ENCODE measurements around the gene UBE2J2. TPM values are rescaled to one million over a fixed set of nuclear protein-coding genes. Genes with fewer than 3 reads are reported as not detected.

The UBE2J2 gene
- total and polyA plus RNA-seq, 9 donors = 35.8 to 55.6 (median 41.2) TPM

- H3K27ac ChIP-seq = no peak overlapping the region
- intact Hi-C loops (cut with DNase I) = loop anchor here in 1 of 4 donors (10.0 kb wide), 1 partner anchor 191 kb away; no protein-coding TSS in a partner anchor
- H3K36me3 ChIP-seq = no peaks in the 10 kb centered on the region
- WGBS, 3 donors = 82 to 89% (median 83%) methylated on average over 37 of the region's 37 CpGs
- H3K4me1 ChIP-seq (ENCODE audit: insufficient read depth) = peaks cover 10% of the 10 kb centered on the region
- TF ChIP-seq EP300 (IDR thresholded peaks at IDR 0.05) = no peak
- TF ChIP-seq CTCF (IDR thresholded peaks at IDR 0.05) = no peak
- no peak for TF ChIP-seq POLR2A (IDR thresholded peaks at IDR 0.05)
- H3K27me3 ChIP-seq = no peaks in the 10 kb centered on the region
- H3K4me3 ChIP-seq = no peak overlapping the region
- H3K9me3 ChIP-seq = no peaks in the 10 kb centered on the region
- no peak for DNase-seq
Observed at GRCh38 chr1:1313500-1314236, 40.0 kb upstream of the UBE2J2 start.

GRCh38 chr1:1312450-1313314 is 39.0 kb upstream of the UBE2J2 start:
- Histone ChIP-seq H3K4me1 (ENCODE audit: insufficient read depth) (peaks cover 10% of the 10 kb centered on the region), H3K27ac (no peak overlapping the region), H3K4me3 (no peak overlapping the region), H3K9me3 (no peaks in the 10 kb centered on the region), H3K27me3 (no peaks in the 10 kb centered on the region), H3K36me3 (no peaks in the 10 kb centered on the region)
- WGBS, 3 donors = 84 to 88% (median 88%) methylated on average over 49 of the region's 49 CpGs
- intact Hi-C loops (cut with DNase I) = loop anchor here in 1 of 4 donors (10.0 kb wide), 1 partner anchor 192 kb away; no protein-coding TSS in a partner anchor
- no peak for DNase-seq
- no peak for TF ChIP-seq EP300 (IDR thresholded peaks at IDR 0.05)
- TF ChIP-seq CTCF (IDR thresholded peaks at IDR 0.05) = no peak
- TF ChIP-seq POLR2A (IDR thresholded peaks at IDR 0.05) = no peak

GRCh38 chr1:1311107-1312104 is 37.8 kb upstream of the UBE2J2 start:
- WGBS, 3 donors = 82 to 85% (median 82%) methylated on average over 21 to 22 of the region's 22 CpGs
- Histone ChIP-seq H3K9me3 (no peaks in the 10 kb centered on the region), H3K4me1 (ENCODE audit: insufficient read depth) (peaks cover 12% of the 10 kb centered on the region), H3K36me3 (no peaks in the 10 kb centered on the region), H3K27me3 (no peaks in the 10 kb centered on the region), H3K27ac (no peak overlapping the region), H3K4me3 (no peak overlapping the region)
- no peak for DNase-seq
- TF ChIP-seq EP300 (IDR thresholded peaks at IDR 0.05) = no peak
- no peak for TF ChIP-seq POLR2A (IDR thresholded peaks at IDR 0.05)
- no peak for TF ChIP-seq CTCF (IDR thresholded peaks at IDR 0.05)
- intact Hi-C loops (cut with DNase I) = loop anchor here in 1 of 4 donors (10.0 kb wide), 1 partner anchor 193 kb away; no protein-coding TSS in a partner anchor
